K562 (cell line): ENCODE results near the gene ADORA1. TPM values are rescaled to one million over a fixed set of nuclear protein-coding genes. Genes with fewer than 3 reads are reported as not detected.

Experiments
- ATAC-seq: fragments of 200-7000 bp; cut with Tn5 transposase; 3 replicates; pipeline ENCODE4 v1.9.1; 2020; ENCODE audit warnings: moderate library complexity
- BruUV-seq: library from RNA; stranded (reverse); fragments of 400-500 nt; replicated peaks from 2 replicates; lab custom pipeline; 2021; lab: Mats Ljungman, UMichigan
- CTCF ChIA-PET: fragments of 300-600 bp; formaldehyde crosslinking; extraction: SDS; loops from one replicate; lab custom pipeline; 2021; ENCODE audit warnings: low intra/inter-chr PET ratio; lab: Yijun Ruan, JAX
- POLR2A ChIA-PET: fragments of 300-600, 350-650 bp; sonication (Branson Sonifier 250); formaldehyde crosslinking; extraction: SDS; loops from one replicate; lab custom pipeline; 2021; ENCODE audit warnings: antibody characterized with exemption, inconsistent platforms; lab: Yijun Ruan, JAX
- DNase-seq, 4 experiments: peaks; one replicate each; pipeline versions ENCODE4 v3.0.0 to v3.0.0-alpha.2; 2011 to 2018; ENCODE audit warnings: low spot score in 3 of 4, mixed read lengths in 3 of 4; ENCODE audit errors: extremely low read depth in 1 of 4
- FAIRE-seq: peaks from 2 replicates; lab custom pipeline; 2011; peaks lifted over from hg19 to GRCh38; lab: Jason Lieb, UNC
- H2AFZ ChIP-seq: 2 replicates; pipeline ENCODE4 v1.6.0; 2011; ENCODE audit warnings: low read depth, low read length, control low read depth, inconsistent platforms
- H3K27ac ChIP-seq: fragments of 200-600 bp; 3 replicates; pipeline ENCODE4 v1.8.0; 2011; ENCODE audit warnings: low read depth, mild to moderate bottlenecking, control low read depth, inconsistent platforms, low read length, moderate library complexity, mixed read lengths; ENCODE audit errors: extremely low read depth
- H3K27me3 ChIP-seq, 2 experiments: fragments of 300-600 bp in 1 of 2; 2 replicates in 1 of 2; 3 replicates in 1 of 2; pipeline versions ENCODE4 v1.6.0 to v1.8.0; 2011; ENCODE audit warnings: inconsistent platforms in 2 of 2, low read length in 2 of 2, mild to moderate bottlenecking in 1 of 2, mixed read lengths in 1 of 2, moderate library complexity in 1 of 2; ENCODE audit not compliant: control insufficient read depth in 2 of 2, insufficient read depth in 2 of 2
- H3K36me3 ChIP-seq: fragments of 300-600 bp; 3 replicates; pipeline ENCODE4 v1.8.0; 2011; ENCODE audit warnings: mild to moderate bottlenecking, low read length, inconsistent platforms; ENCODE audit not compliant: control insufficient read depth, insufficient read depth
- H3K4me1 ChIP-seq, 2 experiments: fragments of 200-600 bp in 1 of 2; replicated peaks in 1 of 2; 2 replicates in 1 of 2; 3 replicates in 1 of 2; pipeline versions ENCODE4 v1.5.1 to v1.8.0; 2011; ENCODE audit warnings: inconsistent platforms in 2 of 2, low read length in 2 of 2, mild to moderate bottlenecking in 1 of 2, mixed read lengths in 1 of 2, moderate library complexity in 1 of 2; ENCODE audit not compliant: control insufficient read depth in 2 of 2, insufficient read depth in 2 of 2
- H3K4me2 ChIP-seq: 2 replicates; pipeline ENCODE4 v1.6.1; 2011; ENCODE audit warnings: low read length, control low read depth, inconsistent platforms, mixed read lengths; ENCODE audit not compliant: insufficient read depth
- H3K4me3 ChIP-seq: fragments of 200-600 bp; sonication (generic), shearing (Covaris generic); 2 replicates; pipeline ENCODE4 v1.5.1; 2016; ENCODE audit warnings: control low read depth, inconsistent platforms
- H3K79me2 ChIP-seq: fragments of 200-600 bp; 3 replicates; pipeline ENCODE4 v1.8.0; 2011; ENCODE audit warnings: low read length, inconsistent platforms; ENCODE audit not compliant: control insufficient read depth, insufficient read depth
- H3K9ac ChIP-seq, 2 experiments: 2 replicates each; pipeline versions ENCODE4 v1.6.0 to v1.6.1; 2011; ENCODE audit warnings: low read depth in 2 of 2, low read length in 2 of 2, control low read depth in 1 of 2, inconsistent platforms in 1 of 2, mild to moderate bottlenecking in 1 of 2, mixed read lengths in 1 of 2; ENCODE audit not compliant: insufficient read depth in 1 of 2
- H3K9me1 ChIP-seq: one replicate; pipeline ENCODE4 v1.6.0; 2011; ENCODE audit warnings: inconsistent platforms, mild to moderate bottlenecking, low read length, moderate library complexity; ENCODE audit not compliant: control insufficient read depth, insufficient read depth
- H3K9me3 ChIP-seq: replicated peaks from 2 replicates; pipeline ENCODE4 v1.5.1; 2011; ENCODE audit warnings: low read depth, low read length, inconsistent platforms; ENCODE audit not compliant: control insufficient read depth, insufficient read depth
- H4K20me1 ChIP-seq: replicated peaks from 2 replicates; pipeline ENCODE4 v1.6.1; 2011; ENCODE audit warnings: low read length, inconsistent platforms, mixed read lengths; ENCODE audit not compliant: control insufficient read depth, insufficient read depth
- CLOCK ChIP-seq: fragments of 250-450 bp; sonication (Bioruptor Pico); IDR thresholded peaks from 2 replicates; pipeline ENCODE4 v1.4.0; 2020; ENCODE audit warnings: mild to moderate bottlenecking, moderate library complexity, borderline replicate concordance
- FOSL1 ChIP-seq: fragments of 200-800 bp; sonication (Bioruptor generic); conservative IDR thresholded peaks from 2 replicates; pipeline ENCODE4 v1.6.1; 2016; ENCODE audit warnings: missing genetic modification characterization, missing compliant biosample characterization
- HDAC3 ChIP-seq: fragments of 450-650 bp; IDR thresholded peaks from 2 replicates; pipeline ENCODE4 v1.6.1; 2018; ENCODE audit warnings: borderline replicate concordance, mild to moderate bottlenecking, moderate library complexity; ENCODE audit not compliant: partially characterized antibody
- MCM7 ChIP-seq, 2 experiments: fragments of 450-650 bp; IDR thresholded peaks; 2 replicates each; pipeline ENCODE4 v1.6.1; 2016 to 2018
- SMAD3 ChIP-seq: fragments of 450-650 bp; formaldehyde crosslinking; conservative IDR thresholded peaks from 2 replicates; pipeline ENCODE4 v1.4.0; 2020; ENCODE audit warnings: mild to moderate bottlenecking
- TBP ChIP-seq: optimal IDR thresholded peaks from 2 replicates; pipeline ENCODE3; 2011; ENCODE audit warnings: low read depth, low read length, improper control_type of control experiment
- ZNF280B ChIP-seq: fragments of 250-450 bp; sonication (Bioruptor Pico); IDR thresholded peaks from 2 replicates; pipeline ENCODE4 v1.5.1; 2021; ENCODE audit warnings: mild to moderate bottlenecking
- ZNF584 ChIP-seq: fragments of 200-800 bp; sonication (Bioruptor generic); IDR thresholded peaks from 2 replicates; pipeline ENCODE4 v1.6.1; 2016; ENCODE audit warnings: low read depth, mild to moderate bottlenecking, missing genetic modification characterization, missing compliant biosample characterization
- WGBS: fragments of 100-300 bp; shearing (Covaris generic); methylation state at CpG from one replicate; pipeline ENCODE4 v1.1.6; 2016; ENCODE audit warnings: low coverage, mixed read lengths; ENCODE audit not compliant: insufficient coverage; ENCODE audit errors: missing lambda C conversion rate; 5-methylcytosine and 5-hydroxymethylcytosine counted together
- in situ Hi-C: fragments of 300-500 bp; cut with MboI; formaldehyde crosslinking; loops from 4 replicates; pipeline ENCODE4 v1.15.0; 2018; ENCODE audit warnings: inconsistent platforms, mixed read lengths
- intact Hi-C: fragments of 100-400 bp; cut with micrococcal nuclease; formaldehyde crosslinking; loops from 2 replicates; pipeline ENCODE4 v1.14.2; 2022
- polyA plus RNA-seq, 8 experiments: library from polyadenylated mRNA; depleted of rRNA in 4 of 8; stranded (reverse) in 5 of 8; unstranded in 3 of 8; fragments of >200 nt; fragmentation: Nextera tagmentation in 2 of 8; fragmentation: Illumina TruSeq in 1 of 8; extraction: Ambion mirVana in 2 of 8; extraction: Trizol in 1 of 8; gene quantifications; 2 replicates each; pipeline versions ENCODE4 v1.2.1 to v1.2.3, GENCODE V29; 2011 to 2014; ENCODE audit warnings: inconsistent platforms in 1 of 8, missing spikeins in 1 of 8
- total RNA-seq, 7 experiments: library from RNA; depleted of rRNA in 6 of 7; stranded (reverse); fragments of >200 nt in 6 of 7; fragmentation: Illumina TruSeq in 2 of 7; extraction: Trizol in 2 of 7; gene quantifications; 2 replicates each; pipeline versions ENCODE4 v1.2.1 to v1.2.3, GENCODE V29; 2011 to 2021; ENCODE audit warnings: low replicate concordance in 1 of 7
- TF ChIP-seq, protein P1 (sequence below), 2 experiments: fragments of 450-650 bp; formaldehyde crosslinking in 1 of 2; IDR thresholded peaks; 2 replicates each; pipeline versions ENCODE4 v1.4.0 to v1.6.1; 2014 to 2020; ENCODE audit warnings: mild to moderate bottlenecking in 2 of 2, borderline replicate concordance in 1 of 2, low read depth in 1 of 2

The ADORA1 gene
- total and polyA plus RNA-seq, 9 of the 15 experiments (the other 6 are each of a cell fraction or from before 2014, with no cell fraction given): not detected

DNA sequence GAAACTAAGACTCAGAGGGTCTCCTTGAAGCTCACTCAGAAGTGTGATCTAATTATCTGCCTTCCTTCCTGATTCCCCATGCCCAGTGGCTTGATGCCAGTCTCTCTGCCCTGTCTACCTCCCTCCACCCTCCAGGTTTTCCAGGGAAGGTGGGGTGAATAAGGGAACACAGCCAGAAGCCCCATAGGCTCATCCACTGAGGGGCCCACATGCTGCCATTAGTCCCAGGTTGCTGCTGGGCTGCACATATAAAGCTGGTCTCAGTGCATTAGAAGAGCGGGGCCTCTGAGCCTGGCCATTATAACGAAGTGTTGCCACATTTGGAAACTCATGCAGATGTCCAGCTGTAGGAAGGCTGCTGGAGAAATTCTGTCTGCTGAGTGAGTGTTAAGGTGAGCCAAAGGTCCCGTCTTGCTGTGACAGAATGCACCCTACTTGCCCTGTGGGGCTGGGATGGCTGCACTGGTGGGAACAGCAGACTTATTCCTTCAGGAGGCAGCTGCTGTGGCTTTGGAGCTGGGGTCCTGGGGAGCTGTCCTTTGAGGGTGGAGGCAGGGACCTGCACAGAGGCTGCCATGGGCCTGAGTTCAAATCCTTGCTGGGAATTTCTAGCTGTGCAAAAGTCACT lies 2.9 kb downstream of the ADORA1 start:
- H3K4me1 ChIP-seq: peaks cover 0 to 16% of the 10 kb centered on the region in 2 experiments; a peak in 2 of 5 replicates
- TF ChIP-seq HDAC3 (no peak), ZNF584 (no peak), SMAD3 (no peak), ZNF280B (CRISPR knock-in tag) (no peak), MCM7 (IDR thresholded peaks at IDR 0.05) (no peak), FOSL1 (tag) (no peak), TBP (no peak), CLOCK (CRISPR knock-in tag) (no peak)
- TF ChIP-seq, protein P1, sequence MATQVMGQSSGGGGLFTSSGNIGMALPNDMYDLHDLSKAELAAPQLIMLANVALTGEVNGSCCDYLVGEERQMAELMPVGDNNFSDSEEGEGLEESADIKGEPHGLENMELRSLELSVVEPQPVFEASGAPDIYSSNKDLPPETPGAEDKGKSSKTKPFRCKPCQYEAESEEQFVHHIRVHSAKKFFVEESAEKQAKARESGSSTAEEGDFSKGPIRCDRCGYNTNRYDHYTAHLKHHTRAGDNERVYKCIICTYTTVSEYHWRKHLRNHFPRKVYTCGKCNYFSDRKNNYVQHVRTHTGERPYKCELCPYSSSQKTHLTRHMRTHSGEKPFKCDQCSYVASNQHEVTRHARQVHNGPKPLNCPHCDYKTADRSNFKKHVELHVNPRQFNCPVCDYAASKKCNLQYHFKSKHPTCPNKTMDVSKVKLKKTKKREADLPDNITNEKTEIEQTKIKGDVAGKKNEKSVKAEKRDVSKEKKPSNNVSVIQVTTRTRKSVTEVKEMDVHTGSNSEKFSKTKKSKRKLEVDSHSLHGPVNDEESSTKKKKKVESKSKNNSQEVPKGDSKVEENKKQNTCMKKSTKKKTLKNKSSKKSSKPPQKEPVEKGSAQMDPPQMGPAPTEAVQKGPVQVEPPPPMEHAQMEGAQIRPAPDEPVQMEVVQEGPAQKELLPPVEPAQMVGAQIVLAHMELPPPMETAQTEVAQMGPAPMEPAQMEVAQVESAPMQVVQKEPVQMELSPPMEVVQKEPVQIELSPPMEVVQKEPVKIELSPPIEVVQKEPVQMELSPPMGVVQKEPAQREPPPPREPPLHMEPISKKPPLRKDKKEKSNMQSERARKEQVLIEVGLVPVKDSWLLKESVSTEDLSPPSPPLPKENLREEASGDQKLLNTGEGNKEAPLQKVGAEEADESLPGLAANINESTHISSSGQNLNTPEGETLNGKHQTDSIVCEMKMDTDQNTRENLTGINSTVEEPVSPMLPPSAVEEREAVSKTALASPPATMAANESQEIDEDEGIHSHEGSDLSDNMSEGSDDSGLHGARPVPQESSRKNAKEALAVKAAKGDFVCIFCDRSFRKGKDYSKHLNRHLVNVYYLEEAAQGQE (IDR thresholded peaks at IDR 0.05; ENCODE audit: borderline replicate concordance): no peak
- TF ChIP-seq, protein P1 (CRISPR knock-in tag; IDR thresholded peaks at IDR 0.05; ENCODE audit: low read depth): no peak

More for the DNA sequence above, 2.9 kb downstream of the ADORA1 start:
- CTCF ChIA-PET: no interaction called here
- no peaks in the 10 kb centered on the region for H3K36me3 ChIP-seq
- H3K79me2 ChIP-seq: no peaks in the 10 kb centered on the region
- peaks cover 5 to 77% of the 10 kb centered on the region in 2 experiments for H3K27me3 ChIP-seq
- no TSS peak for BruUV-seq
- no peak overlapping the region for H3K4me3 ChIP-seq
- in situ Hi-C loops: no loop called here
- H2AFZ ChIP-seq: no peak overlapping the region
- no peaks in the 10 kb centered on the region for H3K9me3 ChIP-seq
- H3K9ac ChIP-seq: 0 out of 4 replicates have a peak overlapping the region, but pooled peaks of 1 of the 2 experiments have one; percentile 31
- ATAC-seq (no peak), FAIRE-seq (no peak), DNase-seq (no peak)
- 4% methylated on average over 3 of the region's 3 CpGs for WGBS
- H3K4me2 ChIP-seq: no peak overlapping the region
- peaks cover 17% of the 10 kb centered on the region for H4K20me1 ChIP-seq
- POLR2A ChIA-PET: no interaction called here
- intact Hi-C loops: no loop called here
- no peaks in the 10 kb centered on the region for H3K9me1 ChIP-seq
- H3K27ac ChIP-seq: no peak overlapping the region
